ENCODE results near the gene TRIM36.
A peak's percentile ranks its signal among the peaks of the same experiment; 100 is the strongest.

The TRIM36 gene, protein sequence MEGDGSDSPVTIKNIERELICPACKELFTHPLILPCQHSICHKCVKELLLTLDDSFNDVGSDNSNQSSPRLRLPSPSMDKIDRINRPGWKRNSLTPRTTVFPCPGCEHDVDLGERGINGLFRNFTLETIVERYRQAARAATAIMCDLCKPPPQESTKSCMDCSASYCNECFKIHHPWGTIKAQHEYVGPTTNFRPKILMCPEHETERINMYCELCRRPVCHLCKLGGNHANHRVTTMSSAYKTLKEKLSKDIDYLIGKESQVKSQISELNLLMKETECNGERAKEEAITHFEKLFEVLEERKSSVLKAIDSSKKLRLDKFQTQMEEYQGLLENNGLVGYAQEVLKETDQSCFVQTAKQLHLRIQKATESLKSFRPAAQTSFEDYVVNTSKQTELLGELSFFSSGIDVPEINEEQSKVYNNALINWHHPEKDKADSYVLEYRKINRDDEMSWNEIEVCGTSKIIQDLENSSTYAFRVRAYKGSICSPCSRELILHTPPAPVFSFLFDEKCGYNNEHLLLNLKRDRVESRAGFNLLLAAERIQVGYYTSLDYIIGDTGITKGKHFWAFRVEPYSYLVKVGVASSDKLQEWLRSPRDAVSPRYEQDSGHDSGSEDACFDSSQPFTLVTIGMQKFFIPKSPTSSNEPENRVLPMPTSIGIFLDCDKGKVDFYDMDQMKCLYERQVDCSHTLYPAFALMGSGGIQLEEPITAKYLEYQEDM

DNA sequence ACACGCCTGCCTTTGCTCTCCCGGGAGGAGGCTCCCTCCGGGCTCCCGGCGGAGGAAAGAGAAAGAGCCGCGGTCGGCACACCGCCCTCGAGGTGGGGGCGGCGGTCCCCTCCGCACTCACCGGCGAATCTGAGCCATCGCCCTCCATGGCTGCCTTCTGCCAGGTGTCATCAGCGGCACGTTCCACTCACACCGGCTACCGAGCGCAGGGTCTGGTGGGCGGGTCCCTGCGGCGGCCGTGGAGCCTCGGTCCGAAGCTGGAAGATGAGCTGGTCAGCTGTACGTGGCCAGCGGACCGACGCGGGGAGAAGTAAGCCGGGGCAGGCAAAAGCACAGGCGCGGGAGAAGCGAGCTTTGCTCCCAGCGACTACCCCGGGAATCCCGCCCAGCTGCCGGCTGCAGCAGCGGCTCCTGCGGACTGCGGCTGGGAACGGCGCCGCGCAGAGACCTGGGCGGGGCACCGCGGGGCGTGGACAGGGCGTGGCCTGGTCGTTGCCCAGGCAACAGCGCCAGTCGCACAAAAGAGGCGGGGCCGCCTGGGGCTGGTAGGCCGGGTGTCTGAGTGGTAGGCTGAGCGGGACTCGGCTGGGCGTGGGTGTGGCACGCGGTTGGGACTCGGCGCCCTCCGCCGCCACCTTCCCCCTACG, at the start of gene TRIM36:
Gene TRIM36 (minus strand): TSS at position 422 of the 647 bp plus-strand sequence. CDS start 274 bp downstream, at position 148.
- no peak for TF ChIP-seq JUND (IDR thresholded peaks at IDR 0.05; ENCODE audit: low read depth)
- in situ Hi-C loops (cut with HindIII; ENCODE audit: low pct_unique_long_range_greater_than_20kb, low sequenced_read_pairs) = no loop called here

DNA sequence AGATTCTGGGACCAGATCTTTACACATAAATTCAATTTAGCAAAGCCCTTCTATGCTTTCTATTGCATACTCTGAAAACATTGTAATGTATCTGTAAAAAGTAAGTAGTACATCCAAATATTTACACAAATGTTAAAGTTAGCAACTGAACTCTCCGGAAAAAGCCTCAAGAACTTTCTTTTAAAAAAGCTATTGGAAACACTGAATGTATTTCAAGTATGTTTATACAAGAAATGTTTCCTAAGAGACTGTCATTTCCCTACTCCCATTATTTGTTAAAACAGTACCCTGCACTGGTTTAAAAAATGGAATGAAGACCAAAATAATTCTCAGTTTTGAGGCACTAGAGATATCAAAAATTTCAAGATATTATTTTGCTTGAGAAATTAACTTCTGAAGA, 44.8 kb upstream of the TRIM36 start:
- TF ChIP-seq JUND (IDR thresholded peaks at IDR 0.05; ENCODE audit: low read depth) = no peak
- DNase-seq (ENCODE audit: low read depth in 1 of 2, low spot score in 1 of 2) = no peak
- in situ Hi-C loops (cut with HindIII; ENCODE audit: low pct_unique_long_range_greater_than_20kb, low sequenced_read_pairs) = no loop called here

More for the DNA sequence above, at the start of gene TRIM36:
- peak; percentile 70 to 98 for DNase-seq (ENCODE audit: low read depth in 1 of 2, low spot score in 1 of 2)

DNA sequence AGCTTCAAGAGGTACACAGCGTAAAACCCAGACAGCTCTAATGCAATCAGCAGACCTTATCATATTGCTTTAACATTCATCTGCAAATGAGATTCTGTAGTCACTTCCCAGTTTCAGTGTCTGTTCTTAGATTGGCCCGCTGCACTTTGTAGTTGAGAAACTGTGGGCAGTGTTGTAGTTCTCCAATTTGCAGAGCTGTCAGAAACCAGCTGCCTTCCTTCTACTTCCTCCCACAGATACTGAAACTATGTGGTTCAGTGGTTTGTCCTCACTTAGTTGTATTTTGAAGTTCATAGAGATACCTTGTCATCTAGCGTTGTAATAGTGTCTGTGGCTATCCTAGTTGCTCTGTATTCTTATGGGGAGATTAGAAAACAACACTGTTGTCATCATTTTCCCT, 39.6 kb upstream of the TRIM36 start:
- no peak for DNase-seq (ENCODE audit: low read depth in 1 of 2, low spot score in 1 of 2)
- no peak for TF ChIP-seq JUND (IDR thresholded peaks at IDR 0.05; ENCODE audit: low read depth)
- in situ Hi-C loops (cut with HindIII; ENCODE audit: low pct_unique_long_range_greater_than_20kb, low sequenced_read_pairs) = no loop called here

GRCh38 chr5:115202952-115203351, 33.2 kb upstream of the TRIM36 start:
- TF ChIP-seq JUND (IDR thresholded peaks at IDR 0.05; ENCODE audit: low read depth) = no peak
- DNase-seq (ENCODE audit: low read depth in 1 of 2, low spot score in 1 of 2) = no peak
- in situ Hi-C loops (cut with HindIII; ENCODE audit: low pct_unique_long_range_greater_than_20kb, low sequenced_read_pairs) = no loop called here

- in situ Hi-C loops (cut with HindIII; ENCODE audit: low pct_unique_long_range_greater_than_20kb, low sequenced_read_pairs) = no loop called here
- DNase-seq (ENCODE audit: low read depth in 1 of 2, low spot score in 1 of 2) = peak in 1 of 2 experiments; percentile 22
- TF ChIP-seq JUND (IDR thresholded peaks at IDR 0.05; ENCODE audit: low read depth) = no peak
Observed at GRCh38 chr5:115196161-115196560, 26.5 kb upstream of the TRIM36 start.

- no peak for DNase-seq (ENCODE audit: low read depth in 1 of 2, low spot score in 1 of 2)
- in situ Hi-C loops (cut with HindIII; ENCODE audit: low pct_unique_long_range_greater_than_20kb, low sequenced_read_pairs) = no loop called here
- no peak for TF ChIP-seq JUND (IDR thresholded peaks at IDR 0.05; ENCODE audit: low read depth)
Observed at GRCh38 chr5:115194676-115195075, 25.0 kb upstream of the TRIM36 start.

DNA sequence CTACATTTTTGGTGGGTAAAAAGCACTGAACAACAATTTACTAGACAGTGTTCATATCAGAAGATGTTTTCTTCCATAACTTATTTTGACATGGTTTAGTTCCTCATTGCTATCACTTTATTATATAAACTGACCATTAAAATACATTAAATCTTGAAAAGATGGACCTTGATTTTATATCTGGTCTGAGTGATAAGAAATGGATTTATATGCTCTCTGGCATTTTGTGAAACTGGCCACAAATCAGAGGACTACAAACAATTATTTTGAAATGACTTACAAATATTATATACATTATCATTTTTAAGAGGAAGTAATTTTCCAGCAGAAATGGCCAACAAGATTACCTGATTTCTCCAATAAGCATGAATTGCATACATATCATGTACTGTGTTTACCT, 23.6 kb upstream of the TRIM36 start:
- in situ Hi-C loops (cut with HindIII; ENCODE audit: low pct_unique_long_range_greater_than_20kb, low sequenced_read_pairs) = no loop called here
- no peak for TF ChIP-seq JUND (IDR thresholded peaks at IDR 0.05; ENCODE audit: low read depth)
- no peak for DNase-seq (ENCODE audit: low read depth in 1 of 2, low spot score in 1 of 2)

DNA sequence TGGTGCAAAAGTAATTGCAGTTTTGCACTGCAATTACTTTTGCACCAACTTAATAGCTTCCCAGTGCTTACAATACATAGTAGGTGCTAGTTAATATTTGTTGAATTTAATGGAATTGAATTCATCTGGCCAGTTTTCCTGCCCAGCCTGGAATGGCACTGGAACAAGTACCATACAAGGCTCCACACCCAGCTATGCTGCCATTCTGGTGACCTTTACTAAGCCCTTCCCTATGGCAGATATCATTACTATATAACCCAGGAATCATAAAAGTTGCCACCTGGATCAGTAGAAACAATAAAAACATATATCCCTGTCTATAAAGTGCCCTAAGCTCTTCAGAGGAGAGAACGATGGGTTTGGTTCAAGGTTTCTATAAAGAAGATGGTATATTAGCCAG, 22.4 kb upstream of the TRIM36 start:
- in situ Hi-C loops (cut with HindIII; ENCODE audit: low pct_unique_long_range_greater_than_20kb, low sequenced_read_pairs) = no loop called here
- no peak for DNase-seq (ENCODE audit: low read depth in 1 of 2, low spot score in 1 of 2)
- TF ChIP-seq JUND (IDR thresholded peaks at IDR 0.05; ENCODE audit: low read depth) = no peak

- no peak for DNase-seq (ENCODE audit: low read depth in 1 of 2, low spot score in 1 of 2)
- in situ Hi-C loops (cut with HindIII; ENCODE audit: low pct_unique_long_range_greater_than_20kb, low sequenced_read_pairs) = no loop called here
- TF ChIP-seq JUND (IDR thresholded peaks at IDR 0.05; ENCODE audit: low read depth) = no peak
Observed at GRCh38 chr5:115191474-115192031, 21.8 kb upstream of the TRIM36 start.

- in situ Hi-C loops (cut with HindIII; ENCODE audit: low pct_unique_long_range_greater_than_20kb, low sequenced_read_pairs) = no loop called here
- TF ChIP-seq JUND (IDR thresholded peaks at IDR 0.05; ENCODE audit: low read depth) = no peak
- DNase-seq (ENCODE audit: low read depth in 1 of 2, low spot score in 1 of 2) = no peak
Observed at GRCh38 chr5:115190388-115190787, 20.7 kb upstream of the TRIM36 start.

DNA sequence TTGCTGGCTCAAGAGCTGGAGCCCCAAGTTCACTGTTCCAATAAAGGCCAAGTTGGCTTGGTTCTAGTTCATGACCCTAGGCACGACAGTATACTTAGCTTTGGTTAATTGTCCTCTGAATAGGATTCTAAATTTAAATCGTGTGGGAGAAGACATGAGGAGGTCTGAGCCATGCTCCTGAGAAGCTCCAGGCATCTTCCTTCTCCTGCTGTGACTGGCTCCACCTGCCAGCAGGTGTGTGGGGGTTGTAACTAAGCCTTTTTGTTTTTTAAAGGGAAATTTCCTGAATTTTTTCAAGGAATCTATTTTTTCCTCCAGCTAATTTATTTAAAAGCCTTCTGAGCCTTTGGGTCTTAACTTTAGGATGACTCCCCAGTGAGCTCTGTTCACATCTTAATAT, 20.2 kb upstream of the TRIM36 start:
- TF ChIP-seq JUND (IDR thresholded peaks at IDR 0.05; ENCODE audit: low read depth) = no peak
- in situ Hi-C loops (cut with HindIII; ENCODE audit: low pct_unique_long_range_greater_than_20kb, low sequenced_read_pairs) = no loop called here
- DNase-seq (ENCODE audit: low read depth in 1 of 2, low spot score in 1 of 2) = no peak

DNA sequence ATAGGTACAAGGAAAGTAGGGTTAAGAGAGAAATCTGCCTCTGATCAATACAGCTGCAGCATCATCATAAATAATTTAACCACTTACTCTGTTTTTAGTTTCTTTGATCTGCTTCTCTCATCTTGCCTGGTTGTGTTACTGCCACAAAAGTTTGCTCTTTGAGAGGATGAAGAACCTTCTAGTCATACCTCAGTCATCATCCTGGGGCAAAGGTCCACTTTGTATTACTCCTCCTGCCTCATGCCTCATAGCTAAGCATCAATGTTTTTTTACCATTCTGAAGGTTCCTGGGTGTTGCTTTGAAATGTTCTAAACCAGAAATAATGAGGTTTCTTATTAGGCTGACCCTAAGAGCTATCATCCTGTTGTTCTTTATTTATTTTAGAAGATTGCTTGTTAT, 17.1 kb upstream of the TRIM36 start:
- TF ChIP-seq JUND (IDR thresholded peaks at IDR 0.05; ENCODE audit: low read depth) = no peak
- in situ Hi-C loops (cut with HindIII; ENCODE audit: low pct_unique_long_range_greater_than_20kb, low sequenced_read_pairs) = no loop called here
- no peak for DNase-seq (ENCODE audit: low read depth in 1 of 2, low spot score in 1 of 2)

Measured in T47D (cell line).